ENCODE results near the gene GTF2A1. TPM values are rescaled to one million over a fixed set of nuclear protein-coding genes. Genes with fewer than 3 reads are reported as not detected.

The GTF2A1 gene
- polyA plus RNA-seq, 1 of the 3 experiments (the other 2 are of a cell fraction): 7.6 TPM

DNA sequence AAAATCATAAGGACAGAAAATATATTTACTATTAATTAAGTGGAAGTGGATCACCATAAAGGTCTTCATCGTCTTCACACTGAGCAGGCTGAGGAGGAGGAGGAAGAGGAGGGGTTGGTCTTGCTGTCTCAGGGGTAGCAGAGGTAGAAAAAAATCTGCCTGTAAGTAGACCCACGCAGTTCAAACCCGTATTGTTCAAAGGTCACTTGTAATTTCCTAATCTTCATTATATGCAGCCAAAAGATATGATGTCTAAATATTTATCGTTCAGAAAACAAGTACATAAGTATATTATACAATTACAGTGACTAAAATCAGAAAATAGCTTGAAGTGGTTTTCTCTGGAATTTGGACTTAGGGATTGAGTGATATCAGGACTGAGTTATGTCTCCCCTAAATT, 72.1 kb downstream of the GTF2A1 start:
- Histone ChIP-seq H3K4me1 (ENCODE audit: control insufficient read depth in 1 of 2, insufficient read depth in 2 of 2, low read depth in 1 of 2, low read length in 1 of 2) (no peaks in the 10 kb centered on the region), H3K27ac (ENCODE audit: low read depth in 2 of 2, low read length in 1 of 2) (no peak overlapping the region), H4K20me1 (ENCODE audit: insufficient read depth) (no peaks in the 10 kb centered on the region), H3K9ac (no peak overlapping the region), H3K4me2 (no peak overlapping the region), H3K27me3 (ENCODE audit: insufficient read depth) (no peaks in the 10 kb centered on the region), H3K36me3 (replicated peaks in 1 of 2; ENCODE audit: control insufficient read depth in 1 of 2, insufficient read depth in 2 of 2, low read length in 1 of 2) (no peaks in the 10 kb centered on the region), H3K79me2 (ENCODE audit: insufficient read depth) (no peaks in the 10 kb centered on the region), H3K4me3 (ENCODE audit: low read depth in 2 of 2, low read length in 1 of 2) (no peak overlapping the region), H3K9me3 (no peaks in the 10 kb centered on the region), H3F3A (replicated peaks; ENCODE audit: insufficient read depth) (no peaks in the 10 kb centered on the region), H3K9me2 (no peaks in the 10 kb centered on the region), H2AFZ (ENCODE audit: low read depth) (no peak overlapping the region)
- ChIA-PET CTCF (interaction anchor here (0.9 to 1.3 kb wide), 2 partner anchors 23 to 161 kb away, joined by 3 read pairs; no protein-coding TSS in a partner anchor), POLR2A (no interaction called here)
- no peak for DNase-seq
- WGBS (ENCODE audit: low lambda C conversion rate): 51% methylated on average over 4 of the region's 4 CpGs
- TF ChIP-seq NFIC (IDR thresholded peaks at IDR 0.05; ENCODE audit: borderline replicate concordance) (no peak), RFX5 (IDR thresholded peaks at IDR 0.05; ENCODE audit: low read length) (no peak), MXI1 (IDR thresholded peaks at IDR 0.05; ENCODE audit: low read depth, low read length) (no peak), GATA2 (CRISPR knock-in tag; IDR thresholded peaks at IDR 0.05) (no peak), NRF1 (IDR thresholded peaks at IDR 0.05; ENCODE audit: low read depth, low read length) (no peak), EZH2phosphoT487 (IDR thresholded peaks at IDR 0.05; ENCODE audit: borderline replicate concordance, low read depth) (no peak), TAF1 (IDR thresholded peaks at IDR 0.05; ENCODE audit: borderline replicate concordance, low read depth, low read length) (no peak), YY1 (IDR thresholded peaks at IDR 0.05; ENCODE audit: low read depth) (no peak), JUND (IDR thresholded peaks at IDR 0.05) (no peak), SMC3 (IDR thresholded peaks at IDR 0.05; ENCODE audit: low read depth, low read length) (no peak)
- TF ChIP-seq, protein P1, sequence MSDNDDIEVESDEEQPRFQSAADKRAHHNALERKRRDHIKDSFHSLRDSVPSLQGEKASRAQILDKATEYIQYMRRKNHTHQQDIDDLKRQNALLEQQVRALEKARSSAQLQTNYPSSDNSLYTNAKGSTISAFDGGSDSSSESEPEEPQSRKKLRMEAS (IDR thresholded peaks at IDR 0.05; ENCODE audit: low read depth): no peak
- TF ChIP-seq, protein P2, sequence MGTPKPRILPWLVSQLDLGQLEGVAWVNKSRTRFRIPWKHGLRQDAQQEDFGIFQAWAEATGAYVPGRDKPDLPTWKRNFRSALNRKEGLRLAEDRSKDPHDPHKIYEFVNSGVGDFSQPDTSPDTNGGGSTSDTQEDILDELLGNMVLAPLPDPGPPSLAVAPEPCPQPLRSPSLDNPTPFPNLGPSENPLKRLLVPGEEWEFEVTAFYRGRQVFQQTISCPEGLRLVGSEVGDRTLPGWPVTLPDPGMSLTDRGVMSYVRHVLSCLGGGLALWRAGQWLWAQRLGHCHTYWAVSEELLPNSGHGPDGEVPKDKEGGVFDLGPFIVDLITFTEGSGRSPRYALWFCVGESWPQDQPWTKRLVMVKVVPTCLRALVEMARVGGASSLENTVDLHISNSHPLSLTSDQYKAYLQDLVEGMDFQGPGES (IDR thresholded peaks at IDR 0.05; ENCODE audit: low read depth, low read length): no peak
- TF ChIP-seq, protein P3, sequence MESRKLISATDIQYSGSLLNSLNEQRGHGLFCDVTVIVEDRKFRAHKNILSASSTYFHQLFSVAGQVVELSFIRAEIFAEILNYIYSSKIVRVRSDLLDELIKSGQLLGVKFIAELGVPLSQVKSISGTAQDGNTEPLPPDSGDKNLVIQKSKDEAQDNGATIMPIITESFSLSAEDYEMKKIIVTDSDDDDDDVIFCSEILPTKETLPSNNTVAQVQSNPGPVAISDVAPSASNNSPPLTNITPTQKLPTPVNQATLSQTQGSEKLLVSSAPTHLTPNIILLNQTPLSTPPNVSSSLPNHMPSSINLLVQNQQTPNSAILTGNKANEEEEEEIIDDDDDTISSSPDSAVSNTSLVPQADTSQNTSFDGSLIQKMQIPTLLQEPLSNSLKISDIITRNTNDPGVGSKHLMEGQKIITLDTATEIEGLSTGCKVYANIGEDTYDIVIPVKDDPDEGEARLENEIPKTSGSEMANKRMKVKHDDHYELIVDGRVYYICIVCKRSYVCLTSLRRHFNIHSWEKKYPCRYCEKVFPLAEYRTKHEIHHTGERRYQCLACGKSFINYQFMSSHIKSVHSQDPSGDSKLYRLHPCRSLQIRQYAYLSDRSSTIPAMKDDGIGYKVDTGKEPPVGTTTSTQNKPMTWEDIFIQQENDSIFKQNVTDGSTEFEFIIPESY (IDR thresholded peaks at IDR 0.05; ENCODE audit: borderline replicate concordance, low read depth): no peak
- TF ChIP-seq, protein P4, sequence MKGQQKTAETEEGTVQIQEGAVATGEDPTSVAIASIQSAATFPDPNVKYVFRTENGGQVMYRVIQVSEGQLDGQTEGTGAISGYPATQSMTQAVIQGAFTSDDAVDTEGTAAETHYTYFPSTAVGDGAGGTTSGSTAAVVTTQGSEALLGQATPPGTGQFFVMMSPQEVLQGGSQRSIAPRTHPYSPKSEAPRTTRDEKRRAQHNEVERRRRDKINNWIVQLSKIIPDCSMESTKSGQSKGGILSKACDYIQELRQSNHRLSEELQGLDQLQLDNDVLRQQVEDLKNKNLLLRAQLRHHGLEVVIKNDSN (IDR thresholded peaks at IDR 0.05; ENCODE audit: borderline replicate concordance, low read depth): no peak

All from SK-N-SH (cell line).